Measurements from ENCODE around the gene ARHGAP10.

The ARHGAP10 gene

GRCh38 chr4:148044912-148045352, 313.0 kb downstream of the ARHGAP10 start:
- no peak overlapping the region for H3K27ac ChIP-seq
- no peak for TF ChIP-seq CTCF (conservative IDR thresholded peaks at IDR 0.05)

DNA sequence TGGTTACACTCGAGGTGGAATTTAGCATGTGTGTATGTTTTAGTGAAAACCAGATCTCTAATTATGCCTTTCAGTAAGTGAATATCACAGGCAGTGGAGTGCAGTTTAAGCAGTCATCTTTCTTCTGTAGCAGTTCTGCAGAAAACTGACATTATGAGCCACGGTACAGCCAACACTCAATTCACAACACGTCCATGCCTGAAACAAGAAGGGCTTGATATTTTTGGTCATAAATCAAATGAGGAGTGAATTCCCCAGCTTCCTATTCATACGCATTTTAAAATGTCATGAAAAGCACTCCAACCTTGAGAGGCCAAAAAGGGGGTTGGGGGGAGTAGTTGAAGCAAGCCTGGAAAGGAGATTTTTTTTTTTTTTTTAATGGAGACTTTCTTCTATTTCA, 316.7 kb downstream of the ARHGAP10 start:
- TF ChIP-seq CTCF (conservative IDR thresholded peaks at IDR 0.05): no peak

DNA sequence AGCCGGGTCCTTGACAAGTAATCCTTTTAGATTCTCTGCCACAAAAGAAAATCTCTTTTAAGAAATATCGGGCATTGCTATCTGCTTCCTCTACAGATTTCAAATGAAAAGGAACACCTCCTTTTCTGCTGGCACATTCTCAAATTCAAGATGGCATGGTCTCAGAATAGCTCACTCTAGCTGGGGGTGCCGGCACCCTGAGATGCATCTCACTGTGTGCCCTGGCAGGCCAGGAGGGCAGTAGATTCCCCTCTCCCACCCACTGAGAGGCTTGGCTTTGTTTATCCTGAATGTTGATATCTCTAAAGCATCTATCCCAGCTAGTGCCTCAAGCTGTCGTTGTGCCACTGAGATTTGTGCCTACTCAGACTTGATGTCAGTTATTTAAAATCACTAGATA, 319.5 kb downstream of the ARHGAP10 start:
- no peak for TF ChIP-seq CTCF (conservative IDR thresholded peaks at IDR 0.05)
- H3K27ac ChIP-seq: no peak overlapping the region

More for the DNA sequence above, 316.7 kb downstream of the ARHGAP10 start:
- no peak overlapping the region for H3K27ac ChIP-seq

GRCh38 chr4:148052448-148052847, 320.6 kb downstream of the ARHGAP10 start:
- TF ChIP-seq CTCF (conservative IDR thresholded peaks at IDR 0.05): no peak
- no peak overlapping the region for H3K27ac ChIP-seq

- peak overlapping the region; percentile 11; the same call in 1 of the 2 replicates for H3K27ac ChIP-seq
- TF ChIP-seq CTCF (conservative IDR thresholded peaks at IDR 0.05): no peak
These were observed 321.6 kb downstream of the ARHGAP10 start for GRCh38 chr4:148053298-148054003.

GRCh38 chr4:148054275-148054674, 322.4 kb downstream of the ARHGAP10 start:
- TF ChIP-seq CTCF (conservative IDR thresholded peaks at IDR 0.05): no peak
- H3K27ac ChIP-seq: peak overlapping the region; percentile 11; the same call in 1 of the 2 replicates

DNA sequence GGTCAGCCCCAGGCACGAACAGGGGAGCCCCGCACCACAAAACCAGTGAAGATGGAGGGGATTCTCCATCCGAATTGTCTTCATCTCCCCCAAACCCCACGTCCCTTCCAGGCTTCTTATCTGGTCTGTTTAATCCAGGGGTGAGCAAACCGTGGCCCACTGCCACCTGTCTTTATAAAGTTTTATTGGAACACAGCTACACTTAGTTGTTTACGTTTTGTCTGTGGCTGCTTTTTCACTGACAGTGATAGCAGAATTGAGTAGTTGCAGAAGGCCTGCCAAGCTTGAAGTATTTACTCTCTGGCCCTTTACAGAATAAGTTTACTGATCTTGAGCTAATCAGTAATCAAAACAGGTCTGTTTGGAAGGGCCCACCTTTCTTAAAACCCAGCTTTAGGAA, 324.0 kb downstream of the ARHGAP10 start:
- peak overlapping the region; percentile 61 for H3K27ac ChIP-seq
- TF ChIP-seq CTCF (conservative IDR thresholded peaks at IDR 0.05): no peak

Measured in VCaP (cell line).